ENCODE measurements around the gene LAMA1. TPM values are rescaled to one million over a fixed set of nuclear protein-coding genes. Genes with fewer than 3 reads are reported as not detected.

LAMA1 gene
- total and polyA plus RNA-seq, 10 of the 15 experiments (the other 5 are each of a cell fraction or from before 2014, with no cell fraction given) = under 0.01 to 1.9 (median 0.06) TPM; not detected in 6

GRCh38 chr18:6979954-6980353, 137.6 kb downstream of the LAMA1 start:
- no TSS peak for BruUV-seq (replicated peaks)
- Histone ChIP-seq H3K4me1 (ENCODE audit: control insufficient read depth, insufficient read depth, low read length) (no peaks in the 10 kb centered on the region), H4K20me1 (ENCODE audit: control insufficient read depth, insufficient read depth) (no peaks in the 10 kb centered on the region), H3K36me3 (ENCODE audit: control insufficient read depth in 2 of 2, insufficient read depth in 2 of 2, low read length in 1 of 2) (no peaks in the 10 kb centered on the region), H3K27ac (ENCODE audit: control insufficient read depth, insufficient read depth) (no peak overlapping the region), H3K79me2 (ENCODE audit: control insufficient read depth, insufficient read depth, low read length) (no peaks in the 10 kb centered on the region), H3K27me3 (replicated peaks in 1 of 2; ENCODE audit: control insufficient read depth in 2 of 2, insufficient read depth in 2 of 2, low read length in 1 of 2) (no peaks in the 10 kb centered on the region; a peak in 1 of 4 replicates), H3K4me2 (ENCODE audit: control insufficient read depth, insufficient read depth) (no peak overlapping the region), H3K9me3 (replicated peaks; ENCODE audit: control insufficient read depth, insufficient read depth, low read length) (no peaks in the 10 kb centered on the region), H3K9ac (ENCODE audit: control insufficient read depth, insufficient read depth, low read length) (no peak overlapping the region), H2AFZ (ENCODE audit: control insufficient read depth, low read depth, low read length) (no peak overlapping the region), H3K4me3 (no peak overlapping the region)
- no peak for DNase-seq (ENCODE audit: low read depth, low spot score)
- intact Hi-C loops (cut with micrococcal nuclease; ENCODE audit: unreplicated experiment) = no loop called here
- 54% methylated on average over 3 of the region's 3 CpGs for WGBS (ENCODE audit: insufficient coverage, insufficient replicate concordance, low lambda C conversion rate, missing lambda C conversion rate)
- SMC1A ChIA-PET (ENCODE audit: uncharacterized antibody, unreplicated experiment) = interaction anchor here (1.0 kb wide), 1 partner anchor 9 kb away, joined by 4 read pairs; no protein-coding TSS in a partner anchor
- in situ Hi-C loops (cut with MboI) = no loop called here
- ATAC-seq = no peak
- FAIRE-seq = no peak
- RAD21 ChIA-PET (ENCODE audit: unreplicated experiment) = no interaction called here
- CTCF ChIA-PET = no interaction called here
- POLR2A ChIA-PET = no interaction called here
- TF ChIP-seq NFXL1 (IDR thresholded peaks at IDR 0.05; ENCODE audit: borderline replicate concordance) (no peak), EED (IDR thresholded peaks at IDR 0.05; ENCODE audit: low read depth) (no peak), REST (IDR thresholded peaks at IDR 0.05; ENCODE audit: low read depth, low read length) (no peak), ZNF622 (IDR thresholded peaks at IDR 0.05) (no peak), MTA2 (IDR thresholded peaks at IDR 0.05; ENCODE audit: low read depth) (no peak), IRF3 (IDR thresholded peaks at IDR 0.05) (no peak), PBX3 (IDR thresholded peaks at IDR 0.05; ENCODE audit: insufficient replicate concordance, low read depth, low read length) (no peak), POLR2AphosphoS2 (IDR thresholded peaks at IDR 0.05; ENCODE audit: low read depth, low read length) (no peak), WRNIP1 (IDR thresholded peaks at IDR 0.05; ENCODE audit: borderline replicate concordance, low read depth, low read length) (no peak), BCLAF1 (IDR thresholded peaks at IDR 0.05) (no peak), KAT2A (conservative IDR thresholded peaks at IDR 0.05; ENCODE audit: control insufficient read depth, low read depth, low read length) (no peak), NFYA (IDR thresholded peaks at IDR 0.05; ENCODE audit: borderline replicate concordance, low read depth, low read length) (no peak), SMAD1 (IDR thresholded peaks at IDR 0.05; ENCODE audit: low read depth, partially characterized antibody) (no peak)

Measured in GM12878 (cell line).